ENCODE results near the gene SND1.

Gene SND1

DNA sequence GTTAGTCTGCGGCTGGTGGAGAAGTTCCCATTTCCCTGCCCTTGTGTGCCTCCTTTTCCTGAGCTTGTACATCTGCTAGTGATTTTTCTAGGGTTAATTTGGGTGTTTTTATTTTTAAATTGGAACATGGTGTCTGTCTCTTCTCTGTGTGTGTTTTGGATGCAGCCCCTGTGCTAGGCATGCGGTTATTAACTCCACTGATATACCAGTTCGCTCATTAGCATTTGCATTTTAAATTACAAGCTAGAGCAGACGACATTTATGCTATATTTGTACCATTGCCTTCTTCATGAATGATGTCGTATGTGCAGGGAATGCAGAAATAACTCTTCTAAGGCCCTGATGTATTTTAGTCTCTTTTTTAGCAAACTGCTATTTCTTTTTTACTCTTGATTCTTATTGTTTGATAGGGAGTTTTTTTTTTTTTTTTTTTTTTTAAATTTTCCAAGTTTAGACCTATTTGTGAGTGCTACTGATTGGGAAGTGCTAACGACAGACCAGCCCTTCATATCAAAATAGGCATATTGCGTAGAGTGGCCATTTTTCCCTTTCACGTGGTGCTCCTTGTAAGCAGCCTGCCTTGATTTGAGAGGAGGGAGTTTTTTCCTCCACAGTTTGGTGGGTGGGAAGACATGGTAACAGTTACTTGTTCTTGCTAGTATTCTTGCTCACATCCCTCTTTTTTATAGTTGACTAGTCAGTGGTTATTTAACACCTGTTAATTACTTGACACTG lies 289.6 kb downstream of the SND1 start:
- DNase-seq (ENCODE audit: low spot score) = no peak
- TF ChIP-seq, protein P1, sequence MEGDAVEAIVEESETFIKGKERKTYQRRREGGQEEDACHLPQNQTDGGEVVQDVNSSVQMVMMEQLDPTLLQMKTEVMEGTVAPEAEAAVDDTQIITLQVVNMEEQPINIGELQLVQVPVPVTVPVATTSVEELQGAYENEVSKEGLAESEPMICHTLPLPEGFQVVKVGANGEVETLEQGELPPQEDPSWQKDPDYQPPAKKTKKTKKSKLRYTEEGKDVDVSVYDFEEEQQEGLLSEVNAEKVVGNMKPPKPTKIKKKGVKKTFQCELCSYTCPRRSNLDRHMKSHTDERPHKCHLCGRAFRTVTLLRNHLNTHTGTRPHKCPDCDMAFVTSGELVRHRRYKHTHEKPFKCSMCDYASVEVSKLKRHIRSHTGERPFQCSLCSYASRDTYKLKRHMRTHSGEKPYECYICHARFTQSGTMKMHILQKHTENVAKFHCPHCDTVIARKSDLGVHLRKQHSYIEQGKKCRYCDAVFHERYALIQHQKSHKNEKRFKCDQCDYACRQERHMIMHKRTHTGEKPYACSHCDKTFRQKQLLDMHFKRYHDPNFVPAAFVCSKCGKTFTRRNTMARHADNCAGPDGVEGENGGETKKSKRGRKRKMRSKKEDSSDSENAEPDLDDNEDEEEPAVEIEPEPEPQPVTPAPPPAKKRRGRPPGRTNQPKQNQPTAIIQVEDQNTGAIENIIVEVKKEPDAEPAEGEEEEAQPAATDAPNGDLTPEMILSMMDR (IDR thresholded peaks at IDR 0.05; ENCODE audit: borderline replicate concordance, control extremely low read depth, extremely low read depth, insufficient read depth, missing control alignments) = no peak
- in situ Hi-C loops (cut with MboI; ENCODE audit: low sequenced_read_pairs, unreplicated experiment) = no loop called here

DNA sequence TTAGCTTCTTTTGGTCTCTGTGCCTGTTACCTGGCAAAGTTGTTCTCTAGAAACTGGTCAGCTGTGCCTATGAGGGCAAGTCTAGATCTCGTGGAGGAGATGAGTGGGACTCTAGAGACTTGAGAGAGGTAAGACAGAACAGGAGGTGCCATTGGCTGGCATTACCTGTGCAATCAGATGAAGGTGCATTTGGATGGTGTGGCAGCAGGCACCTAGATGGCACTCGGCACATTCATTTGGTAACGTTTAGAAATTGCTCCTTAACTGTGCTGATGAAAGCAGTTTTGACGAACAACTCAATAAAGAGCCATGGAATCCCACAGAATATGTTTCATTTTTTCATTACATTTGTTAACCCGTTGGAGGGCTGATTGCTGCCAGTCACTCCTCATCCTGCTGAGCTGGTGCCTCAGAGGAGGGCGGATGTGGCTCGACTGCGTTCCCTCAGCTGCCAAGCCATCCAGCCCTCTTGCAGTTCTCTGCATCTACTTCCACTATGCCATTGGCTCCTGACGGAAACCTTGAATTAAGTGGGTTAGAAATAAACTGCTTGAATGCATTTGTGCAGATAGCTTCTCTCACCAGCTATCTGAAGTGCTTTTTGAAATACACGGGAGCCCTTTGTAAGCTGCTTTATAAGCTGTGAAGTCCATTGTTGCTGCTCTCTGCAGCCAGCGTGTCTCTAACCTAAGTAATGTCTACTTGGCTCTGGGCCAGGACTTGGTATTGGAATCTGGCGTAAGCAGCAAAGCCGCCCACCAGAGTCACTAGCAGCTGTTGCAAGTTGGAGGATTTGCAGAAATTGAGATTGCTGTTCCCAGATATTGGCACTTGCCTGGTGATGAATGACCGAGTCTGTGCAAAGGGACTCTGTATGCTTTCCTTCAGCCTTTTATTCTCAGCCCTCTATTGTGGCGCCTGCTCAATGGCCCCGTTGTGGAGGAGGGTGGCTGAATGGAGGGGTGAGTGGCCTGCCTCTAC lies 291.8 kb downstream of the SND1 start:
- in situ Hi-C loops (cut with MboI; ENCODE audit: low sequenced_read_pairs, unreplicated experiment) = no loop called here

DNA sequence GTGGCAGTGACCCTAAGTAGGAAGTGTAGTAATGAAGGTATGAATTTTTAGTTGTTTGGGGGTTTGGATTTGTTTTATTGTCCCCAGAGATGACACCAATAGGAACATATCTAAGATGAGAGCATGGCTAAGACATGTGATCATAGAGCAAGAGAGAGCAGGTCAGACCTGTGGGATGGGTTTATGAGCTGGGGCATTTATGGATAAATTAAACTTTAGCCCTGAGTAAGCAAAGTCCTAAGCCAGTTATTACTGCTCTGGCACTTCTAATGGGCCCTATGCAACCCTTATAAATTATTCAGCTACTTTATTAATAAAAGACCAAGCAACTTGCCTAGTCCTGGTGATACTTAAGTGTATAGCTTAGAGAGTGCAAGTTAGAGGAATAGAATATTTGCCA lies 294.1 kb downstream of the SND1 start:
- DNase-seq (ENCODE audit: low spot score) = no peak
- in situ Hi-C loops (cut with MboI; ENCODE audit: low sequenced_read_pairs, unreplicated experiment) = no loop called here
- TF ChIP-seq, protein P1 (IDR thresholded peaks at IDR 0.05; ENCODE audit: borderline replicate concordance, control extremely low read depth, extremely low read depth, insufficient read depth, missing control alignments) = no peak

More for the DNA sequence above, 291.8 kb downstream of the SND1 start:
- TF ChIP-seq, protein P1 (IDR thresholded peaks at IDR 0.05; ENCODE audit: borderline replicate concordance, control extremely low read depth, extremely low read depth, insufficient read depth, missing control alignments) = no peak
- no peak for DNase-seq (ENCODE audit: low spot score)

DNA sequence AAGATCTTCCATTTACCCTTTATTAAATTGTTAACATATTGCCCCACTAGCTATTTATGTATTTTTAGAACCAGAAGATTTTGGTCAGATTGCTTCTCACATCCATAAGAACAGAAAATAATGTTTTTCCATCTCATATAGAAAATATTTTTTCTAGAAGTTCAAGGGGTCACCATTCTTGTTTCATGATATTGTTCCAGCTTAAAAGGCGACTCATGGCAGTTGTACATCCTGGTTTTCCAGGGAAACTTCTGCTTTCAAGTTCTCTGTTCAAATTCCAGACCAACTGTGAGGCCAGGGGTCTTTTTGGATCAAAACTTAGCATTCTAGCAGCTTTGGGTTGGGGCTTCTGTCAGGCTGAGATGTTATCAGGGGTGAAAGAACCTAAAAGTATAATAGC lies 294.9 kb downstream of the SND1 start:
- no peak for DNase-seq (ENCODE audit: low spot score)
- in situ Hi-C loops (cut with MboI; ENCODE audit: low sequenced_read_pairs, unreplicated experiment) = no loop called here
- TF ChIP-seq, protein P1 (IDR thresholded peaks at IDR 0.05; ENCODE audit: borderline replicate concordance, control extremely low read depth, extremely low read depth, insufficient read depth, missing control alignments) = no peak

DNA sequence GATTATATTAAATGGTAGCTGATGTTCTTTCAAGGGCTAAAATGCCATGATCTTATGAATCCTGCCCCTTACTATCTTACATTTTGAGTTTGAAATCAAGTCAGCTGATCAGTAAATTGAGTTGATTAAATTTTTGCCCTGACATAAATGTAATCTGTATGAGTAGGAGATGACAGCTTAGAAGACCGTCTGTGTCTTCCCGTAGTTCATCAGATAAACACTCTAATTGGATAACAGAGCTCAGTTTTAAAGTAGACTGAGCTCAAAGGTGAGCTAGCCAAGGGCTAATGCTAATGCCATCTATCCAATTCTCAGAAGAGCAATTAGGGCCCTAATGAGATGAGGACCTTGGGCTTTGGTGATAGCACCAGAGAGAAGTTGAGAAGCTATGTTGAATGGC lies 296.3 kb downstream of the SND1 start:
- TF ChIP-seq, protein P1 (IDR thresholded peaks at IDR 0.05; ENCODE audit: borderline replicate concordance, control extremely low read depth, extremely low read depth, insufficient read depth, missing control alignments) = no peak
- in situ Hi-C loops (cut with MboI; ENCODE audit: low sequenced_read_pairs, unreplicated experiment) = no loop called here

DNA sequence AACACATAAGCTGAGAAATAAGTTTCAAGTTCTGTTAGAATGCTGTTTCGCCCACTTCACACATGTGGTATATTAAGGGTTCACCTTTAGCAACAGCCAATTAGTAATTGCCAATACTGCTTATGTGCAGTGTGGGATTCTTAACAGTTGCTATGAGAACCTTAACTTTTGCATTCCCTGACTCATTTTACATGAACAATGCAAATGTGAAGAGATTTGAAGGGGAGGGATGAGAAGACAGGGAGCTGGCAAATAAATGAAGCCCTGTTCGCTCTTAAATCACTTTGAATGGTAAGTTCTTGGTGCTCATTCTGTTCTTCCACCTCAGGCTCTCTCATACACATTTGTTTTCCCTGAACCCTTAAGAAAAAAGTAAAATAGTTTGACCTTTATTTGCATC lies 296.9 kb downstream of the SND1 start:
- in situ Hi-C loops (cut with MboI; ENCODE audit: low sequenced_read_pairs, unreplicated experiment) = no loop called here
- TF ChIP-seq, protein P1 (IDR thresholded peaks at IDR 0.05; ENCODE audit: borderline replicate concordance, control extremely low read depth, extremely low read depth, insufficient read depth, missing control alignments) = no peak
- DNase-seq (ENCODE audit: low spot score) = no peak

More for the DNA sequence above, 296.3 kb downstream of the SND1 start:
- no peak for DNase-seq (ENCODE audit: low spot score)

Data from GM13976 (cell line).